Right lobe of liver (tissue), 4 donors: ENCODE measurements around the gene MAP3K2.

Source experiments
- POLR2A ChIP-seq: fragments of 450-650 bp; IDR thresholded peaks from one replicate; pipeline ENCODE4 v1.6.1; 2017; ENCODE audit warnings: antibody characterized with exemption, mild to moderate bottlenecking
- TF ChIP-seq, protein P1 (sequence below), 4 donors: fragments of 200-600 bp in 3 of 4; fragments of 450-650 bp in 1 of 4; IDR thresholded peaks; one replicate each; pipeline versions ENCODE4 v1.5.1 to v1.8.0; 2016 to 2022; ENCODE audit warnings: antibody characterized with exemption in 4 of 4, mild to moderate bottlenecking in 2 of 4
- donor health status: DM: no; HTN: no; CAD: no.
- donor health status: DM: no; HTN: no; CAD: no.
- donor health status: DM: no; HTN: yes; CAD: no.

DNA sequence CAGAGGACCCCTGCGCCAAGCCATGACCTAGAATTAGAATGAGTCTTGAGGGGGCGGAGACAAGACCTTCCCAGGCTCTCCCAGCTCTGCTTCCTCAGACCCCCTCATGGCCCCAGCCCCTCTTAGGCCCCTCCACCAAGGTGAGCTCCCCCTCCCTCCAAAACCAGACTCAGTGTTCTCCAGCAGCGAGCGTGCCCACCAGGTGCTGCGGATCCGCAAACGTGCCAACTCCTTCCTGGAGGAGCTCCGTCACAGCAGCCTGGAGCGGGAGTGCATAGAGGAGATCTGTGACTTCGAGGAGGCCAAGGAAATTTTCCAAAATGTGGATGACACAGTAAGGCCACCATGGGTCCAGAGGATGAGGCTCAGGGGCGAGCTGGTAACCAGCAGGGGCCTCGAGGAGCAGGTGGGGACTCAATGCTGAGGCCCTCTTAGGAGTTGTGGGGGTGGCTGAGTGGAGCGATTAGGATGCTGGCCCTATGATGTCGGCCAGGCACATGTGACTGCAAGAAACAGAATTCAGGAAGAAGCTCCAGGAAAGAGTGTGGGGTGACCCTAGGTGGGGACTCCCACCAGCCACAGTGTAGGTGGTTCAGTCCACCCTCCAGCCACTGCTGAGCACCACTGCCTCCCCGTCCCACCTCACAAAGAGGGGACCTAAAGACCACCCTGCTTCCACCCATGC lies 33.5 kb upstream of the MAP3K2 start:
- TF ChIP-seq, protein P1, sequence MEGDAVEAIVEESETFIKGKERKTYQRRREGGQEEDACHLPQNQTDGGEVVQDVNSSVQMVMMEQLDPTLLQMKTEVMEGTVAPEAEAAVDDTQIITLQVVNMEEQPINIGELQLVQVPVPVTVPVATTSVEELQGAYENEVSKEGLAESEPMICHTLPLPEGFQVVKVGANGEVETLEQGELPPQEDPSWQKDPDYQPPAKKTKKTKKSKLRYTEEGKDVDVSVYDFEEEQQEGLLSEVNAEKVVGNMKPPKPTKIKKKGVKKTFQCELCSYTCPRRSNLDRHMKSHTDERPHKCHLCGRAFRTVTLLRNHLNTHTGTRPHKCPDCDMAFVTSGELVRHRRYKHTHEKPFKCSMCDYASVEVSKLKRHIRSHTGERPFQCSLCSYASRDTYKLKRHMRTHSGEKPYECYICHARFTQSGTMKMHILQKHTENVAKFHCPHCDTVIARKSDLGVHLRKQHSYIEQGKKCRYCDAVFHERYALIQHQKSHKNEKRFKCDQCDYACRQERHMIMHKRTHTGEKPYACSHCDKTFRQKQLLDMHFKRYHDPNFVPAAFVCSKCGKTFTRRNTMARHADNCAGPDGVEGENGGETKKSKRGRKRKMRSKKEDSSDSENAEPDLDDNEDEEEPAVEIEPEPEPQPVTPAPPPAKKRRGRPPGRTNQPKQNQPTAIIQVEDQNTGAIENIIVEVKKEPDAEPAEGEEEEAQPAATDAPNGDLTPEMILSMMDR (IDR thresholded peaks at IDR 0.05) = no peak
- TF ChIP-seq POLR2A = no peak
